K562 (cell line): ENCODE results near the gene KCP. TPM values are rescaled to one million over a fixed set of nuclear protein-coding genes. Genes with fewer than 3 reads are reported as not detected.
A peak's percentile ranks its signal among the peaks of the same experiment; 100 is the strongest.

ENCODE experiments used
- ARNT ChIP-seq, 2 experiments: fragments of 450-650 bp; IDR thresholded peaks; 2 replicates each; pipeline ENCODE4 v1.6.1; 2016; ENCODE audit warnings: mild to moderate bottlenecking in 1 of 2
- ATF7 ChIP-seq: fragments of 450-650 bp; IDR thresholded peaks from 2 replicates; pipeline ENCODE4 v1.7.1; 2014; ENCODE audit warnings: mild to moderate bottlenecking, moderate library complexity
- CC2D1A ChIP-seq: fragments of 450-650 bp; IDR thresholded peaks from 2 replicates; pipeline ENCODE4 v1.6.1; 2017; ENCODE audit warnings: mild to moderate bottlenecking
- FOXA1 ChIP-seq: fragments of 450-650 bp; IDR thresholded peaks from 2 replicates; pipeline ENCODE4 v1.6.1; 2016; ENCODE audit warnings: mild to moderate bottlenecking, borderline replicate concordance
- HCFC1 ChIP-seq: IDR thresholded peaks from 2 replicates; pipeline ENCODE4 v1.6.1; 2012; ENCODE audit warnings: low read depth, low read length, improper control_type of control experiment
- HEY1 ChIP-seq: fragments of 250-450 bp; sonication (Bioruptor Pico); IDR thresholded peaks from 2 replicates; pipeline ENCODE4 v1.5.0; 2020; ENCODE audit warnings: mild to moderate bottlenecking, moderate library complexity, borderline replicate concordance
- KLF13 ChIP-seq: fragments of 450-650 bp; IDR thresholded peaks from 2 replicates; pipeline ENCODE4 v1.6.1; 2016; ENCODE audit warnings: missing genetic modification characterization, low read depth, mild to moderate bottlenecking, missing compliant biosample characterization, moderate library complexity, borderline replicate concordance
- MIER1 ChIP-seq: fragments of 450-650 bp; IDR thresholded peaks from 2 replicates; pipeline ENCODE4 v1.6.1; 2016; ENCODE audit warnings: antibody characterized with exemption, mild to moderate bottlenecking, low read depth
- MTA3 ChIP-seq: fragments of 450-650 bp; formaldehyde crosslinking; IDR thresholded peaks from 2 replicates; pipeline ENCODE4 v1.6.1; 2017; ENCODE audit warnings: mild to moderate bottlenecking, borderline replicate concordance
- RBM39 ChIP-seq: fragments of 200-400 bp; formaldehyde crosslinking; optimal IDR thresholded peaks from 2 replicates; pipeline ENCODE3; 2018; ENCODE audit warnings: low read depth, low read length
- SMARCE1 ChIP-seq: fragments of 450-650 bp; IDR thresholded peaks from 2 replicates; pipeline ENCODE4 v1.7.1; 2016; ENCODE audit warnings: mild to moderate bottlenecking
- SREBF1 ChIP-seq: fragments of 150-350 bp; IDR thresholded peaks from 2 replicates; pipeline ENCODE4 v1.6.1; 2014; ENCODE audit warnings: antibody characterized with exemption, low read depth, low read length, borderline replicate concordance
- STAG1 ChIP-seq: sonication (generic); formaldehyde crosslinking; IDR thresholded peaks from 2 replicates; pipeline ENCODE4 v1.5.0; 2020; ENCODE audit warnings: missing genetic modification reagents, borderline replicate concordance
- TAF1 ChIP-seq: IDR thresholded peaks from 2 replicates; pipeline ENCODE4 v1.6.1; 2011; ENCODE audit warnings: mild to moderate bottlenecking, low read length, moderate library complexity; ENCODE audit not compliant: insufficient read depth, control insufficient read depth, severe bottlenecking; ENCODE audit errors: extremely low read depth
- polyA plus RNA-seq, 8 experiments: library from polyadenylated mRNA; depleted of rRNA in 4 of 8; stranded (reverse) in 5 of 8; unstranded in 3 of 8; fragments of >200 nt; fragmentation: Nextera tagmentation in 2 of 8; fragmentation: Illumina TruSeq in 1 of 8; extraction: Ambion mirVana in 2 of 8; extraction: Trizol in 1 of 8; gene quantifications; 2 replicates each; pipeline versions ENCODE4 v1.2.1 to v1.2.3, GENCODE V29; 2011 to 2014; ENCODE audit warnings: inconsistent platforms in 1 of 8, missing spikeins in 1 of 8
- total RNA-seq, 7 experiments: library from RNA; depleted of rRNA in 6 of 7; stranded (reverse); fragments of >200 nt in 6 of 7; fragmentation: Illumina TruSeq in 2 of 7; extraction: Trizol in 2 of 7; gene quantifications; 2 replicates each; pipeline versions ENCODE4 v1.2.1 to v1.2.3, GENCODE V29; 2011 to 2021; ENCODE audit warnings: low replicate concordance in 1 of 7
- TF ChIP-seq, protein P1 (sequence below), 2 experiments: fragments of 450-650 bp; IDR thresholded peaks; 2 replicates each; pipeline ENCODE4 v1.6.1; 2016
- TF ChIP-seq, protein P2 (sequence below): fragments of 450-650 bp; IDR thresholded peaks from 2 replicates; pipeline ENCODE4 v1.6.1; 2016; ENCODE audit warnings: missing biosample characterization, missing genetic modification characterization
- TF ChIP-seq, protein P3 (sequence below): fragments of 450-650 bp; IDR thresholded peaks from 2 replicates; pipeline ENCODE4 v1.6.1; 2018; ENCODE audit not compliant: partially characterized antibody
- TF ChIP-seq, protein P4 (sequence below), 2 experiments: IDR thresholded peaks; 2 replicates each; pipeline ENCODE4 v1.6.1; 2011; ENCODE audit warnings: borderline replicate concordance in 1 of 2, control low read depth in 1 of 2, low read depth in 1 of 2, low read length in 1 of 2, mild to moderate bottlenecking in 1 of 2, mixed read lengths in 1 of 2, moderate library complexity in 1 of 2; ENCODE audit not compliant: insufficient read depth in 1 of 2, insufficient read length in 1 of 2, poor library complexity in 1 of 2, severe bottlenecking in 1 of 2; ENCODE audit errors: extremely low read depth in 1 of 2

Gene KCP
- total and polyA plus RNA-seq, 9 of the 15 experiments (the other 6 are each of a cell fraction or from before 2014, with no cell fraction given): 0.06 to 0.17 (median 0.12) TPM; not detected in 3

DNA sequence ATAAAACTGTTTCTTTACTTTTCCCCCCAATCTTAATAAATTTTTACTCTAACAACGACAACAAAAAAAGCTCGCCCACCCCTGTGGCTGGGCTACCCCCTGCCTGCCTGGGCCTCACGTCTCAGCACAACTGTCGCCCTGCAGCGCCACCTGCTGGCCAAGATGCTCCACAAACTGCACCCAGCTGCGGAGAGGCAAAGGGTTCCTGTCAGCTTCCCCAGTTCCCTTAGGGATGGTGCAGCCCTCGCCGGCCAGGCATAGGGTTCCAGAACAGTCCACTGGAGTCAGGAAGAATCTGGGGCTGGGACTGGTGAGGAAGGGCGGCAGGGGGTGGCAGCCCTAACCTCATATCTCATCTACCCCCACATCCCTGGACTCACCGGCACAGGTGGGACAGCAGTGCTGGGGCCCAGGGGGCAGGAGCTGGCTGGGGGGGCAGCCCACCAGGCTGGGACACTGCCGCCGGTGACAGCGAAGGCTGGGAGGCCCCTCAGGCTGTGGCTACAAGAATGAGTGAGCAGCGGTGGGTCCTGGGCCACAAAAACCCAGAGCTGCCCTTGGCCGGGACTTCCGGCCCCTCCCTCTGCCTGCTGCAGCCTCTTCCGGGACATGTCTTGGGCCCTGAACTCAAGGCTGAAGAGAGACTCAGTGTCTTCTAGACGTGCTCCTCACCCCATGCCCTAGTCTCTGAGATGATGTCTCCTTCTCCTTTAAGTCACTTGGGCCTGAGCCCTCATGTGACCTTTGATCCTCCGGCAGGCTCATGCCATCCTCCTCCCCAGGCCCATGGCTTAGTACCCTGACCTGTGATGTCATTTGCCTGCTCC lies 26.7 kb downstream of the KCP start (continued):
- TF ChIP-seq, protein P1, sequence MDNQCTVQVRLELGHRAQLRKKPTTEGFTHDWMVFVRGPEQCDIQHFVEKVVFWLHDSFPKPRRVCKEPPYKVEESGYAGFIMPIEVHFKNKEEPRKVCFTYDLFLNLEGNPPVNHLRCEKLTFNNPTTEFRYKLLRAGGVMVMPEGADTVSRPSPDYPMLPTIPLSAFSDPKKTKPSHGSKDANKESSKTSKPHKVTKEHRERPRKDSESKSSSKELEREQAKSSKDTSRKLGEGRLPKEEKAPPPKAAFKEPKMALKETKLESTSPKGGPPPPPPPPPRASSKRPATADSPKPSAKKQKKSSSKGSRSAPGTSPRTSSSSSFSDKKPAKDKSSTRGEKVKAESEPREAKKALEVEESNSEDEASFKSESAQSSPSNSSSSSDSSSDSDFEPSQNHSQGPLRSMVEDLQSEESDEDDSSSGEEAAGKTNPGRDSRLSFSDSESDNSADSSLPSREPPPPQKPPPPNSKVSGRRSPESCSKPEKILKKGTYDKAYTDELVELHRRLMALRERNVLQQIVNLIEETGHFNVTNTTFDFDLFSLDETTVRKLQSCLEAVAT (IDR thresholded peaks at IDR 0.05): peak in 1 of 2 experiments; percentile 70; a peak in 1 of 4 replicates
- TF ChIP-seq MIER1 (peak; percentile 75; the same call in 1 of the 2 replicates), RBM39 (peak; percentile 51), TAF1 (no peak), KLF13 (0 out of 2 replicates have a peak, but pooled peaks have one; percentile 28), HEY1 (CRISPR knock-in tag) (no peak), STAG1 (CRISPR knock-in tag) (peak; percentile 95), ATF7 (0 out of 2 replicates have a peak, but pooled peaks have one; percentile 46), SREBF1 (no peak), ARNT (IDR thresholded peaks at IDR 0.05) (0 out of 4 replicates have a peak, but pooled peaks of 1 of the 2 experiments have one; percentile 31), FOXA1 (no peak), CC2D1A (peak; percentile 68; the same call in 1 of the 2 replicates), MTA3 (no peak; the same call in 1 of the 2 replicates), SMARCE1 (0 out of 2 replicates have a peak, but pooled peaks have one; percentile 38), HCFC1 (peak; percentile 48; the same call in 1 of the 2 replicates)
- TF ChIP-seq, protein P2, sequence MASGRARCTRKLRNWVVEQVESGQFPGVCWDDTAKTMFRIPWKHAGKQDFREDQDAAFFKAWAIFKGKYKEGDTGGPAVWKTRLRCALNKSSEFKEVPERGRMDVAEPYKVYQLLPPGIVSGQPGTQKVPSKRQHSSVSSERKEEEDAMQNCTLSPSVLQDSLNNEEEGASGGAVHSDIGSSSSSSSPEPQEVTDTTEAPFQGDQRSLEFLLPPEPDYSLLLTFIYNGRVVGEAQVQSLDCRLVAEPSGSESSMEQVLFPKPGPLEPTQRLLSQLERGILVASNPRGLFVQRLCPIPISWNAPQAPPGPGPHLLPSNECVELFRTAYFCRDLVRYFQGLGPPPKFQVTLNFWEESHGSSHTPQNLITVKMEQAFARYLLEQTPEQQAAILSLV: 0 out of 2 replicates have a peak, but pooled peaks have one; percentile 18
- TF ChIP-seq, protein P3, sequence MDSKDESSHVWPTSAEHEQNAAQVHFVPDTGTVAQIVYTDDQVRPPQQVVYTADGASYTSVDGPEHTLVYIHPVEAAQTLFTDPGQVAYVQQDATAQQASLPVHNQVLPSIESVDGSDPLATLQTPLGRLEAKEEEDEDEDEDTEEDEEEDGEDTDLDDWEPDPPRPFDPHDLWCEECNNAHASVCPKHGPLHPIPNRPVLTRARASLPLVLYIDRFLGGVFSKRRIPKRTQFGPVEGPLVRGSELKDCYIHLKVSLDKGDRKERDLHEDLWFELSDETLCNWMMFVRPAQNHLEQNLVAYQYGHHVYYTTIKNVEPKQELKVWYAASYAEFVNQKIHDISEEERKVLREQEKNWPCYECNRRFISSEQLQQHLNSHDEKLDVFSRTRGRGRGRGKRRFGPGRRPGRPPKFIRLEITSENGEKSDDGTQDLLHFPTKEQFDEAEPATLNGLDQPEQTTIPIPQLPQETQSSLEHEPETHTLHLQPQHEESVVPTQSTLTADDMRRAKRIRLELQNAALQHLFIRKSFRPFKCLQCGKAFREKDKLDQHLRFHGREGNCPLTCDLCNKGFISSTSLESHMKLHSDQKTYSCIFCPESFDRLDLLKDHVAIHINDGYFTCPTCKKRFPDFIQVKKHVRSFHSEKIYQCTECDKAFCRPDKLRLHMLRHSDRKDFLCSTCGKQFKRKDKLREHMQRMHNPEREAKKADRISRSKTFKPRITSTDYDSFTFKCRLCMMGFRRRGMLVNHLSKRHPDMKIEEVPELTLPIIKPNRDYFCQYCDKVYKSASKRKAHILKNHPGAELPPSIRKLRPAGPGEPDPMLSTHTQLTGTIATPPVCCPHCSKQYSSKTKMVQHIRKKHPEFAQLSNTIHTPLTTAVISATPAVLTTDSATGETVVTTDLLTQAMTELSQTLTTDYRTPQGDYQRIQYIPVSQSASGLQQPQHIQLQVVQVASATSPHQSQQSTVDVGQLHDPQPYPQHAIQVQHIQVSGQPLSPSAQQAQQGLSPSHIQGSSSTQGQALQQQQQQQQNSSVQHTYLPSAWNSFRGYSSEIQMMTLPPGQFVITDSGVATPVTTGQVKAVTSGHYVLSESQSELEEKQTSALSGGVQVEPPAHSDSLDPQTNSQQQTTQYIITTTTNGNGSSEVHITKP: peak; percentile 49
- TF ChIP-seq, protein P4, sequence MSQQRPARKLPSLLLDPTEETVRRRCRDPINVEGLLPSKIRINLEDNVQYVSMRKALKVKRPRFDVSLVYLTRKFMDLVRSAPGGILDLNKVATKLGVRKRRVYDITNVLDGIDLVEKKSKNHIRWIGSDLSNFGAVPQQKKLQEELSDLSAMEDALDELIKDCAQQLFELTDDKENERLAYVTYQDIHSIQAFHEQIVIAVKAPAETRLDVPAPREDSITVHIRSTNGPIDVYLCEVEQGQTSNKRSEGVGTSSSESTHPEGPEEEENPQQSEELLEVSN (IDR thresholded peaks at IDR 0.05; ENCODE audit: borderline replicate concordance in 1 of 2, extremely low read depth in 1 of 2, insufficient read depth in 1 of 2, insufficient read length in 1 of 2, low read depth in 1 of 2, low read length in 1 of 2, poor library complexity in 1 of 2, severe bottlenecking in 1 of 2): peak in 1 of 2 experiments; percentile 43
